Middle frontal gyrus (tissue), 1 donor: Measurements from ENCODE around the gene PTPRS.

Experiments
- DNase-seq: peaks from one replicate; pipeline ENCODE4 v3.0.0-alpha.2; 2015; ENCODE audit warnings: low spot score; ENCODE audit errors: extremely low spot score

The PTPRS gene

DNA sequence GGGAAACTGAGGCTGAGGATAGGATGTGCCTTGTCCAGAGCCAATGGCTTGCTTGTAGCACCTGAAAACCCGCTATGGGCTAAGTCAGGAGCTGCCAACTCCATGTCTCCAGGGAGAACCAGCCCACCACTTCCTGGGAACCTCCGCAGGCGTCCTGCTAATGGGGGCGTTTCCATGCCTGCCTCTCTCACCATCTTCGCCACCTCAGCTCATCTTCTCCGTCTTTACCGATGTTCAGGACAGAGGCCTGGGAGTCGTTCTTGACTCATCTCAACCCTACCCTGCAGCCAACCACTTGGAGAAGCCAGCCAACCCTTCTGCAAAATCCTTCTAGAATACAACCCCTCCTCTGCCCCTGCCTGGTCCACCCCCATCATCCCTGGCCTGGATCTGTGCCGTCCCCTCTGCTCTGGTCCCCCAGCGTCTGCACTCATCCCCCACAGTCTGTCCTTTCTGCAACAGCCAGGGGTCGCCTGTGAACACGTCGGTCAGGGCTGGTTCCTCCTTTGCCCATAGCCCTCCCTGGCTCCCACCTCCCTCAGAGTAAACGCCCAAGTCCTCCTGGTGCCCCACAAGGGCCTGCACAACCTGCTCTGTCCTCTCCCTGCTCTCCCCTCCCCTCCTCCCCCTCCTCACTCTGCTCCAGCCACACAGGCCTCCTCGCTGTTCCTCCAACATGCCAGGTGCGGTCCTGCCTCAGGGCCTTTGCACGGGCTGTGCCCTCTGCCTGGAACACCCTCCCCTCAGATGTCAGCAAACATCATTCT lies 31.0 kb downstream of the PTPRS start:
- no peak for DNase-seq

DNA sequence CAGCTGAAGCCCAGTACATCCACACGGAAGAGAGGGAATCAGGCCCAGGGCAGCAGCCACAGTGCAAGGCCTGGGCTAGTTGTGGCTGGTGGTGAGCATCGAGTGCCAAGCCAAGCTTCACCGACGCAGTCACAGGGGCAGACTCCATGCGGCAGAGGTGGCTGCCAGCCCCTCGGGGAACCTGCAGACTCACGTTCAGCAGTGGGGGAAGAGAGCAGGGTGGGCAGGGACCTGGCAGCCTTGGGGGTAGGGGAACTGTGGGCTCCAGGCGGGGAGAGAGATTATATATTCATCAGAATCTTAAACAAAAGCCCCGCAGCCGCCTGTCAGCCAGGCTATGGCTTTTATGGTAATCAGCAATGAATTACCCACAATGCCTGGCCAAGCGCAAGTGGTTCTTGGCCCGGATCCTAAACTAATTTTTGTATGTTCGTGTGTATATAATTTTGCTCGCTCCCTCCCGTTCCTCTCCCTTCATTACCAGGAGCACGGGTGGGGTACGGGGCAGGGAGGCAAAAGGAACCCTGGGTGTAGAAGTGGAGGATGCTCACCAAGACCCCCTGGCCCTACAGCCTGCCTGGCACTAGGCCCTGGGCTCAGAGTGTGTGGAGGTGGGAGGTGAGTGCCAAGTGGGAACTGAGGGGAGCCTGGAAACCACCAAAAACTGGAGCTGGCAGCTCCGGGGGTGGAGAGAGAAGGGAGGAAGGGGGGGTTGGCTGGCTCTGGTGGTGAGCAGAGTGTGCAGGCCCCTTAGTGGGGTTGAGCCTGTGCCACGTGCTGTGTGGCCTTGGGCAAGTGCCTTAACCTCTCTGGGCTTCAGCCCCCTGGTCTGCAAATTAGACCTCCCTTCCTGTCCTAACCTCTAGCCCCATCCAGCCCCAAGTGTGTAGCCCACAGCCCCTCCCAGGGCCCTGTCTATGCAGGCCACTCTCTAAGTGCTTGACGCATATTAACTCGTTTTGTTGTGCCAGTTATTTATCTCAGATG lies 31.9 kb downstream of the PTPRS start:
- DNase-seq, result no peak

DNA sequence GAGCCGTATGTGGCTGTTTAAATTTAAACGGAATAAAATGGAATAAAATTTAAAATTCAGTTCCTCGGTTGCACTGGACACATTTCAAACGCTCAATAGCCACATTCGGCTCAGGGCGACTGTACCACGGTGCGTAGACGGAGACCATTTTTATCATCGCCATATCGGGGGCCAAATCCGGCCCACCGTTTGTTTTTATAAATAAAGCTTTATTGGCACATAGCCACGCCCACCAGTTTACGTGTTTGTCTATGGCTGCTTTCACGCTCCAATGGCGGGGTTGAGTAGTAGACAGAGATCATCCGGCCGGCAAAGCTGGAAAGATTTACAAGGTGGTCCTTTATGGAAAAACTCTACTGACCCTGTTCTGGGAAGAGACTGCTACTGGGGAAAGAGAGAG lies 33.0 kb downstream of the PTPRS start:
- no peak for DNase-seq

DNA sequence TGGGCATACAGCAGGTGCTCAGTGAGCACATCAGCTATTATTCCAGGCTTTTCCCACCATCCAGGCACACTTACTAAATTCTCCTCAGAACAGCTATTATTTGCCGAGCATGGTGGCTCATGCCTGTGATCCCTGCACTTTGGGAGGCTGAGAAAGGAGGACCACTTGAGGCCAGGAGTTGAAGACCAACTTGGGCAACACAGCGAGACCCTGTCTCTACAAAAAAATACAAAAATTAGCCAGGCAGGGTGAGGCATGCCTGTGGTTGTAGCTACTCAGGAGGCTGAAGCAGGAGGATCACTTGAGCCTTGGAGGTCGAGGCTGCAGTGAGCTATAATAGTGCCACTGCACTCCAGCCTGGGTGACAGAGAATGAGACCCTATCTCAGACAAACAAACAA lies 35.4 kb downstream of the PTPRS start:
- DNase-seq, result no peak

- DNase-seq, result no peak
Observed at GRCh38 chr19:5304486-5304885, 36.1 kb downstream of the PTPRS start.

DNA sequence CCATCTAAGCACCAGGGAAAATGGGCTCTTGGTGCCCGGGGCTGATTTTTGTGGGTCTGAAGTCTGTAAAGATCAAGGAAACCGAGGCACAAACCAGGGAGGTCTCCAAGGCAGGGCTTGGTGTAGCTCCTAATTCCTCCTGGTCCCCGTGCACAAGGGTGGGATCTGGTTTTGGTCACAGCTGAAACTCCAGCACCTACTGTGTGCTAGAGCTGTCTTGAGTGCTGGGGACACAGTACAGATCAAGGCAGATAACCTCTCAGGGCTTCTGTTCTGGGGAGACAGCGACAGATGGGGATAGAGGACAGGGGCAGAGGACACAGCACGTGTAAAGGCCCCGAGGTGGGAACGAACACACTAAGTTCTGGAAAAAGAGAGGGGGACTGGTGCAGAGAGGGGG lies 37.4 kb downstream of the PTPRS start:
- no peak for DNase-seq

DNA sequence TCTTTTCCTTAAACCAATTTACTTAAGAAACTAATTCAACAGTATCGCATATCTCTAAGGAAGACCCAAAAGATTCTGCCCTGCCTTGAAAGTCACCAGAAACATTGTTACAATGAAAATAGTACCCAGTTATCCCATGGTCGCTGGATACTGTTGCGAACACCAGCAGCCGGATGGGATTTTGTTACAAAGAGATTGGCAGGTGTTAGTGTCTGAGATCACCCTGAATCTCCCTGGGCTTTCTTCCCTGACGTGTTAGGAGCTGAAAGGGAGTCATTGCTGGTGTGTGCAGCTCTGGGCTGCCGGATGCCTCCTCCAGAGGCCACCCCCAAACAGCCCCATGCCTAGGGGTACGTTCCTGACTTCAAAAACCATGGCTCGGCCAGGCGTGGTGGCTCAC lies 38.2 kb downstream of the PTPRS start:
- DNase-seq, result no peak

- no peak for DNase-seq
Observed at GRCh38 chr19:5299137-5299536, 41.5 kb downstream of the PTPRS start.

DNA sequence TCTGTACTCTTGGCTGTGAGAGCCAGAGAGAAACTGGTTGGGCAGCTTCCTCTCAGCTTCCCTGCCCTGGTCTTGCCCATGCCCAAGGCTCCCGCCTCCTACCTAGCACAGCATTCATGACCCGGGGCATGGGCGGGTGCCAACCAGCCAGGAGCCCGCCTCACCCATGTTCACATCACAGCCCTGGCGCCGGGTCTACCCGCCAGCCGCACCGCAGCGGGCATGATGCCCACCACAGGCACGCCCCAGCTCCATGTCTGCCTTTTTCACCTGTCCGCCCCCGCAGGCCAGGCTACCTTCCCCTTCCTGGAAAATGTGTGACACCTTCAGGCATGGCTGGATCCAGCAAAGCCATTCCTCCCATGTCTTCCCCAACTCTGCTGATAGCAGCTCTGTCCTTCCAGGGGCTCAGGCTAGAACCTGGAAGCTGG lies 42.1 kb downstream of the PTPRS start:
- no peak for DNase-seq

DNA sequence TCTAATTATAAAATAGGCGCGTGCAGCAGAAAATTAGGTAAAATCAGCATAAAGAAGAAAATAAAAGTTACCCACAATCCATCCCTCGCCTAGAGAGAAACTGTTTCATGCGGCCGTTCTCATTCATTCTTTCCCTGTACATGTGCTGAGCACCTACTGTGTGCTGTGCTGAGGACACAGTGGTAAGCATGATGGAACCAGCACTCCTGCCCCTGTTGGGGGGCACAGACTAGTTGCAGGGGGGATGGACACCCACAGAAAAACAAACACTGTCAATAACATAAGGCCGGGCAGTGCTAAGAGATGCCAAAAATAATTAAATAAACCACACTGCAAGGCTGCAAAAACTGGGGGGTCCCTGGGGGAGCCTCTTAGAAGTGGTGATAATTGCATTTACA lies 43.3 kb downstream of the PTPRS start:
- DNase-seq, result no peak

- no peak for DNase-seq
Observed at GRCh38 chr19:5296457-5297271, 43.9 kb downstream of the PTPRS start.

DNA sequence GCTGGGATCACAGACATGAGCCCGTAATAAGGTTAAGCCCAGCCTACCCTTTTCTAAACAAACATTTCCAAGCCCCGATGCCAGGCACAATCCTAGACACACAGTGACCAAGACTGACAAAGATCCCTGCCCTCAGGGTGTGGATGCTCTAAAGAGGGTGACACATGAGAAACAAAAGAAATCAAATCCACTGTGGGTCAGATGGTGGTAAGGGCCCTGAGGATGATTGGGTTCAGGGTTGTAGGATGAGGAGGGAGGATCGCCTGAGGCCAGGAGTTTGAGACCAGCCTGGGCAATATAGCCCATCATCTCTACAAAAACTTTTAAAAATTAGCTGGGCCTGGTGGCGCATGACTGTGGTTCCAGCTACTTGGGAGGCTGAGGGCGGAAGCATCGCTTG lies 44.6 kb downstream of the PTPRS start:
- DNase-seq, result no peak

- DNase-seq, result no peak
Observed at GRCh38 chr19:5294403-5295160, 46.0 kb downstream of the PTPRS start.

- DNase-seq, result no peak
Observed at GRCh38 chr19:5293612-5294378, 46.8 kb downstream of the PTPRS start.

- no peak for DNase-seq
Observed at GRCh38 chr19:5292822-5293611, 47.6 kb downstream of the PTPRS start.

- DNase-seq, result no peak
Observed at GRCh38 chr19:5292453-5292821, 48.2 kb downstream of the PTPRS start.

- DNase-seq, result no peak
Observed at GRCh38 chr19:5291588-5292193, 48.9 kb downstream of the PTPRS start.
